OCI-LY7 (cell line): Measurements from ENCODE around the gene UBA7. TPM values are rescaled to one million over a fixed set of nuclear protein-coding genes. Genes with fewer than 3 reads are reported as not detected.
A peak's percentile ranks its signal among the peaks of the same experiment; 100 is the strongest.

Experiments used
- BruUV-seq: library from RNA; stranded (reverse); fragments of 400-500 nt; replicated peaks from 2 replicates; lab custom pipeline; 2021; lab: Mats Ljungman, UMichigan
- CTCF ChIA-PET: fragments of 300-600 bp; sonication (Branson Sonifier 250); formaldehyde crosslinking; loops from one replicate; lab custom pipeline; 2022; ENCODE audit warnings: antibody characterized with exemption; ENCODE audit not compliant: unreplicated experiment; lab: Charles Lee
- POLR2A ChIA-PET: fragments of 300-600 bp; sonication (Branson Sonifier 250); formaldehyde crosslinking; loops from one replicate; lab custom pipeline; 2022; ENCODE audit warnings: antibody characterized with exemption; lab: Charles Lee
- DNase-seq: peaks from one replicate; pipeline ENCODE4 v3.0.0-alpha.2; 2015; ENCODE audit warnings: low spot score
- H2AFZ ChIP-seq: fragments of 200-600 bp; sonication (generic), shearing (Covaris generic); 2 replicates; pipeline ENCODE4 v1.6.1; 2014; ENCODE audit warnings: mild to moderate bottlenecking, antibody characterized with exemption, low read length, moderate library complexity
- H3K27ac ChIP-seq: fragments of 200-600 bp; sonication (generic); 2 replicates; pipeline ENCODE4 v1.5.1; 2014; ENCODE audit warnings: mixed run types, low read depth, mild to moderate bottlenecking, moderate library complexity, low read length, inconsistent platforms; ENCODE audit not compliant: poor library complexity, severe bottlenecking
- H3K36me3 ChIP-seq: fragments of 200-600 bp; sonication (generic); 2 replicates; pipeline ENCODE4 v1.6.1; 2014; ENCODE audit warnings: mild to moderate bottlenecking, antibody characterized with exemption, low read length, moderate library complexity, mixed read lengths; ENCODE audit not compliant: insufficient read depth
- H3K4me1 ChIP-seq: fragments of 200-600 bp; sonication (generic); 2 replicates; pipeline ENCODE4 v1.5.1; 2014; ENCODE audit warnings: mild to moderate bottlenecking, low read length; ENCODE audit not compliant: insufficient read depth, poor library complexity, severe bottlenecking
- H3K4me2 ChIP-seq: fragments of 200-600 bp; sonication (generic); 2 replicates; pipeline ENCODE4 v1.6.1; 2014; ENCODE audit warnings: mild to moderate bottlenecking, low read length
- H3K4me3 ChIP-seq: fragments of 200-600 bp; sonication (generic); 2 replicates; pipeline ENCODE4 v1.5.1; 2014; ENCODE audit warnings: mild to moderate bottlenecking, low read depth, low read length; ENCODE audit not compliant: poor library complexity, severe bottlenecking
- H3K79me2 ChIP-seq: fragments of 200-600 bp; sonication (generic); 2 replicates; pipeline ENCODE4 v1.6.1; 2016; ENCODE audit warnings: low read depth, mild to moderate bottlenecking, low read length, moderate library complexity, mixed read lengths; ENCODE audit not compliant: insufficient read depth
- H3K9me2 ChIP-seq: fragments of 200-600 bp; sonication (generic); 2 replicates; pipeline ENCODE4 v1.6.1; 2016; ENCODE audit warnings: mild to moderate bottlenecking, low read length, mixed read lengths; ENCODE audit not compliant: insufficient read depth
- H3K9me3 ChIP-seq: fragments of 200-600 bp; sonication (generic); 2 replicates; pipeline ENCODE4 v1.6.1; 2014; ENCODE audit warnings: mild to moderate bottlenecking, mixed run types, low read length, mixed read lengths
- H4K20me1 ChIP-seq: fragments of 200-600 bp; sonication (generic); 2 replicates; pipeline ENCODE4 v1.6.1; 2014; ENCODE audit warnings: mild to moderate bottlenecking, antibody characterized with exemption, low read length, moderate library complexity, mixed read lengths; ENCODE audit not compliant: insufficient read depth
- EZH2phosphoT487 ChIP-seq: fragments of 200-600 bp; sonication (generic); IDR thresholded peaks from 2 replicates; pipeline ENCODE4 v1.6.1; 2018; ENCODE audit warnings: low read depth, borderline replicate concordance, mild to moderate bottlenecking, mixed run types, antibody characterized with exemption, low read length, moderate library complexity, mixed read lengths
- intact Hi-C: fragments of 100-400 bp; cut with micrococcal nuclease; formaldehyde crosslinking; loops from one replicate; pipeline ENCODE4 v1.10.0; 2022; ENCODE audit not compliant: unreplicated experiment
- total RNA-seq, 2 experiments: library from RNA; depleted of rRNA in 1 of 2; stranded (reverse); fragments of >200 nt in 1 of 2; shearing (Covaris generic) in 1 of 2; gene quantifications; 2 replicates each; pipeline ENCODE4 v1.2.3, GENCODE V29; 2014 to 2022
- TF ChIP-seq, protein P1 (sequence below): fragments of 200-600 bp; sonication (generic); conservative IDR thresholded peaks from 2 replicates; pipeline ENCODE4 v1.5.1; 2014; ENCODE audit warnings: mild to moderate bottlenecking, antibody characterized with exemption, low read length, moderate library complexity, mixed read lengths

UBA7 gene
- total RNA-seq, 2 experiments from 2014 or later, result 14.2 to 18.1 TPM

DNA sequence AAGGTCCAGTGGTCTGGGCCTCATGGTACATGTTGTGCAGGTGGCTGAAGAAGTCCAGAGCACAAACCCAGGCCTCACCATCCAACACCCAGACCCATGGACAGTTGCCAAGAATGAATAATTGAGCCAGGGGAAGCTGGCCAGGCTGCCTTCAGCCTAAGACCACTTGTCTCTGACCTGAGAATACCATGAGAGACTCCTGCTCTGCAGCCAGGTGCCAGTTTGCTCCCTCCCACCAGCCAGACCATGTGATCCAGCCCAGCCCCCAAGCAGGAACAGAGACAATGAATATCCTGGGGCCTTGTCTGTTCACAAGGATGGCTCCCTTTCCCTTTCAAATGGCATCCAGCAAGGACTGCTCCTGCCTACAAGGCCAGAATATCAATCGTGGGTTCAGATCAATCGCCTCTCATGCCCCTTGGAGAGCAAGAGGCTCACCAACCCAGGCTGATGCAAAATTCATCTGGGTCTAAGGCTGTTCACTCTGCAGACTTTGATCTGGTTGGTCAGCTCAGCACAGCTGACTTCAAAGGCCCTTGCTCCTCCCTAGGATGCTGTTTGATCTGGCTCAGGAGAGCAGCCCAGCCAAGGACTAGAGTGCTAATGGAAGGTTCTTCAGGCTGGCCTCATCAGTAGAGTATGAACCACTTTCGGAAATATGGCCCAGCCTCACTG, 29.2 kb upstream of the UBA7 start:
- BruUV-seq, result no TSS peak

DNA sequence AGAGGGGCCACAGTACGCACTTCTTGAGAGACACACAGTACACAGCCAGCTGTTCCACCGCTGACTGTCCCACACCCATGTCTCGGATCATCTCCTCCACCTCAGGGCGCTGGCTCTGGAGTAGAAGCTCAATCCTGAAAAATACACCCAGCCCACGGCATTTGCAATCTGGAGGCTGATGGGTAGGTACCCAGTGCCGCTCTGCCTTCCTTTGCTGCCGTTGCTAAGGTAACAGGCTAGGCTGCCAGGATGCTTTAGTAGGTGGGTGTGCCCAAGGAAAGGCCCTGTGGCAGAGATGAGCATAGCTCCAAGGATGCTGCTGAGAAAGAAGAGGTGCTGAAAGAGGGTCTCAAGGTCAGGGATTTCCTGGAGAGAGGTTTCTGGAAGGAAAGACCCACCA, 28.1 kb upstream of the UBA7 start:
- intact Hi-C loops, result loop anchor here (1.0 kb wide), 1 partner anchor 64 kb away; no protein-coding TSS in a partner anchor
- H3K9me2 ChIP-seq, result no peaks in the 10 kb centered on the region
- peaks cover 3% of the 10 kb centered on the region for H3K4me1 ChIP-seq
- TF ChIP-seq, protein P1, sequence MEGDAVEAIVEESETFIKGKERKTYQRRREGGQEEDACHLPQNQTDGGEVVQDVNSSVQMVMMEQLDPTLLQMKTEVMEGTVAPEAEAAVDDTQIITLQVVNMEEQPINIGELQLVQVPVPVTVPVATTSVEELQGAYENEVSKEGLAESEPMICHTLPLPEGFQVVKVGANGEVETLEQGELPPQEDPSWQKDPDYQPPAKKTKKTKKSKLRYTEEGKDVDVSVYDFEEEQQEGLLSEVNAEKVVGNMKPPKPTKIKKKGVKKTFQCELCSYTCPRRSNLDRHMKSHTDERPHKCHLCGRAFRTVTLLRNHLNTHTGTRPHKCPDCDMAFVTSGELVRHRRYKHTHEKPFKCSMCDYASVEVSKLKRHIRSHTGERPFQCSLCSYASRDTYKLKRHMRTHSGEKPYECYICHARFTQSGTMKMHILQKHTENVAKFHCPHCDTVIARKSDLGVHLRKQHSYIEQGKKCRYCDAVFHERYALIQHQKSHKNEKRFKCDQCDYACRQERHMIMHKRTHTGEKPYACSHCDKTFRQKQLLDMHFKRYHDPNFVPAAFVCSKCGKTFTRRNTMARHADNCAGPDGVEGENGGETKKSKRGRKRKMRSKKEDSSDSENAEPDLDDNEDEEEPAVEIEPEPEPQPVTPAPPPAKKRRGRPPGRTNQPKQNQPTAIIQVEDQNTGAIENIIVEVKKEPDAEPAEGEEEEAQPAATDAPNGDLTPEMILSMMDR, result no peak
- TF ChIP-seq EZH2phosphoT487, result no peak
- H3K4me2 ChIP-seq, result no peak overlapping the region
- CTCF ChIA-PET, result interaction anchor here (1.6 kb wide), 1 partner anchor 38 kb away, joined by 7 read pairs; the partner anchor contains the start of gene INKA1
- no peak overlapping the region for H2AFZ ChIP-seq
- no TSS peak for BruUV-seq
- no peaks in the 10 kb centered on the region for H4K20me1 ChIP-seq
- DNase-seq, result no peak
- no peak overlapping the region for H3K27ac ChIP-seq
- peaks cover 87% of the 10 kb centered on the region for H3K36me3 ChIP-seq
- no peaks in the 10 kb centered on the region for H3K9me3 ChIP-seq
- no peak overlapping the region for H3K4me3 ChIP-seq
- POLR2A ChIA-PET, result interaction anchor here (0.6 to 1.0 kb wide), 2 partner anchors 25 to 196 kb away, joined by 3 to 5 read pairs; no protein-coding TSS in a partner anchor
- H3K79me2 ChIP-seq, result no peaks in the 10 kb centered on the region

More for the DNA sequence above, 29.2 kb upstream of the UBA7 start:
- H3K4me2 ChIP-seq, result no peak overlapping the region
- peaks cover 3% of the 10 kb centered on the region for H3K4me1 ChIP-seq
- H4K20me1 ChIP-seq, result no peaks in the 10 kb centered on the region
- no peaks in the 10 kb centered on the region for H3K9me3 ChIP-seq
- POLR2A ChIA-PET, result no interaction called here
- TF ChIP-seq EZH2phosphoT487, result no peak
- TF ChIP-seq, protein P1, result no peak
- CTCF ChIA-PET, result no interaction called here
- no peaks in the 10 kb centered on the region for H3K79me2 ChIP-seq
- no peak overlapping the region for H3K4me3 ChIP-seq
- no peak overlapping the region for H2AFZ ChIP-seq
- no peak overlapping the region for H3K27ac ChIP-seq
- no peak for DNase-seq
- H3K36me3 ChIP-seq, result peaks cover 84% of the 10 kb centered on the region
- intact Hi-C loops, result no loop called here
- H3K9me2 ChIP-seq, result no peaks in the 10 kb centered on the region

GRCh38 chr3:49841126-49841696, 27.5 kb upstream of the UBA7 start:
- Histone ChIP-seq H3K4me1 (peaks cover 3% of the 10 kb centered on the region), H3K9me3 (no peaks in the 10 kb centered on the region), H2AFZ (no peak overlapping the region), H3K9me2 (no peaks in the 10 kb centered on the region), H4K20me1 (no peaks in the 10 kb centered on the region), H3K4me2 (no peak overlapping the region), H3K36me3 (peaks cover 89% of the 10 kb centered on the region), H3K79me2 (no peaks in the 10 kb centered on the region), H3K27ac (no peak overlapping the region), H3K4me3 (no peak overlapping the region)
- no peak for TF ChIP-seq EZH2phosphoT487
- TF ChIP-seq, protein P1, result peak; percentile 88
- ChIA-PET POLR2A (interaction anchor here (0.6 to 1.0 kb wide), 2 partner anchors 24 to 197 kb away, joined by 3 to 5 read pairs; no protein-coding TSS in a partner anchor), CTCF (interaction anchor here (1.6 kb wide), 1 partner anchor 37 kb away, joined by 7 read pairs; the partner anchor contains the start of gene INKA1)
- intact Hi-C loops, result loop anchor here (1.0 kb wide), 1 partner anchor 65 kb away; no protein-coding TSS in a partner anchor
- no TSS peak for BruUV-seq
- DNase-seq, result peak; percentile 69
